Heart right ventricle (tissue), 16 donors: ENCODE measurements around the gene TUBA3E. TPM values are rescaled to one million over a fixed set of nuclear protein-coding genes. Genes with fewer than 3 reads are reported as not detected.

Experiments used
- ATAC-seq, 8 donors: fragments of 200-7000 bp; cut with Tn5 transposase; one replicate each; pipeline ENCODE4 v1.9.1; 2020; ENCODE audit warnings: mild to moderate bottlenecking in 8 of 8, moderate library complexity in 8 of 8, moderate number of reproducible peaks in 1 of 8
- DNase-seq, 2 donors: peaks; one replicate each; pipeline ENCODE4 v3.0.0-alpha.2; 2020
- H3K27ac ChIP-seq, 10 donors: fragments of 200-600 bp; sonication (generic) in 2 of 10; one replicate each; pipeline versions ENCODE4 v1.5.0 to v1.8.0; 2020 to 2022; ENCODE audit warnings: mild to moderate bottlenecking in 3 of 10
- H3K27me3 ChIP-seq, 7 donors: fragments of 200-600 bp; one replicate each; pipeline ENCODE4 v1.8.0; 2021 to 2022; ENCODE audit warnings: mild to moderate bottlenecking in 2 of 7
- H3K36me3 ChIP-seq, 9 donors: fragments of 200-600 bp; sonication (generic) in 1 of 9; one replicate each; pipeline versions ENCODE4 v1.5.0 to v1.8.0; 2020 to 2022; ENCODE audit warnings: mild to moderate bottlenecking in 2 of 9
- H3K4me1 ChIP-seq, 9 donors: fragments of 200-600 bp; sonication (generic) in 1 of 9; one replicate each; pipeline versions ENCODE4 v1.5.0 to v1.8.0; 2020 to 2022; ENCODE audit warnings: mild to moderate bottlenecking in 4 of 9
- H3K4me3 ChIP-seq, 10 donors: fragments of 200-600 bp; sonication (generic) in 2 of 10; one replicate each; pipeline versions ENCODE4 v1.5.0 to v1.8.0; 2020 to 2022; ENCODE audit warnings: mild to moderate bottlenecking in 7 of 10, moderate library complexity in 2 of 10
- H3K9me3 ChIP-seq, 11 donors: fragments of 200-600 bp in 10 of 11; sonication (generic) in 2 of 11; one replicate each; pipeline versions ENCODE4 v1.5.0 to v1.8.0; 2013 to 2022; ENCODE audit warnings: mild to moderate bottlenecking in 2 of 11, control low read depth in 1 of 11, moderate library complexity in 1 of 11
- CTCF ChIP-seq, 9 donors: fragments of 200-600 bp; sonication (generic) in 2 of 9; IDR thresholded peaks; one replicate each; pipeline versions ENCODE4 v1.5.0 to v1.8.0; 2021 to 2022; ENCODE audit warnings: antibody characterized with exemption in 9 of 9, mild to moderate bottlenecking in 5 of 9, moderate library complexity in 1 of 9
- WGBS, 2 donors: extraction: QIAGEN DNeasy Blood & Tissue Kit; methylation state at CpG; one replicate each; pipeline ENCODE4 v1.1.7; 2013; ENCODE audit warnings: inconsistent platforms in 1 of 2; 5-methylcytosine and 5-hydroxymethylcytosine counted together
- intact Hi-C, 10 donors: fragments of 100-400 bp; cut with DNase I; formaldehyde crosslinking; loops; one replicate each; pipeline versions ENCODE4 v1.11.1 to v1.14.2; 2022
- long read RNA-seq, 3 donors: library from polyadenylated mRNA; unstranded; transcript quantifications; one replicate each; pipeline ENCODE4 v2.0.0, GENCODE V29; 2020 to 2021
- polyA plus RNA-seq, 2 donors: library from polyadenylated mRNA; stranded (reverse); fragments of 200-250 nt; gene quantifications; one replicate each; pipeline ENCODE4 v1.2.3, GENCODE V29; 2013
- total RNA-seq, 10 donors: library from RNA; stranded (reverse); fragmentation: NEBNext Ultra II Directional in 3 of 10; extraction: Animal tissue kit (Norgen Biotek cat#: 25700) in 3 of 10; gene quantifications; one replicate each; pipeline versions ENCODE4 v1.2.1 to v1.2.4, GENCODE V29; 2021 to 2023
- donor health status: Arrhythmogenic right ventricular cardiomyopathy.
- donor health status: ischemic (EF 13 %, LVEDD 7.1; RV severe dilation, severe dysfunction).
- donor health status: healthy with polysubstance abuse.
- donor health status: DM: no; HTN: yes; CAD: no.
- donor health status: DM: no; HTN: no; CAD: no.
- donor health status: ischemic (EF 25% LVEDD 6.9; RV normal size, moderate dysfunction).
- donor health status: ischemic (EF 25% LVEDD 5.7; RV mildly dilated, moderate dysfunction).
- donor health status: healthy.
- donor health status: DM: yes; HTN: yes; CAD: no.
- donor health status: Ischemic cardiomyopathy.
- donor health status: ischemic (EF 35%, LVEDD 5.7; RV mildly dilated, moderate dysfunction).
- donor health status: nonischemic (EF 11% LVEDD 7.7; RV severe dilation, severe dysfunction).
- donor health status: DM: yes; HTN: yes; CAD: no.
- donor health status: PGD.
- donor health status: ischemic (EF 29% LVEDD 5.4; RV normal size, mild dysfunction).
- donor health status: nonischemic (EF 23%, LVEDD 6.1; RV moderate dilation, normal function).

TUBA3E gene
- total RNA-seq, result 100 to 1,000 TPM in 1 of 10 donors, 10 to 100 TPM in 3, 1 to 10 TPM in 6; 2.3 to 109 (median 8.7) TPM
- 100 to 1,000 TPM in 1 of 2 donors, 10 to 100 TPM in 1; 48.3 to 286 TPM for polyA plus RNA-seq
- long read RNA-seq, donor 1, partial matches to known transcripts, result 167 of 171 reads
- long read RNA-seq, donor 1, other reads (novel, unspliced or antisense), result 4 of 171 reads
- long read RNA-seq, donor 2, partial matches to known transcripts, result 76 of 78 reads
- long read RNA-seq, donor 2, other reads (novel, unspliced or antisense), result 2 of 78 reads
- long read RNA-seq, donor 3, partial matches to known transcripts, result 113 of 116 reads
- long read RNA-seq, donor 3, other reads (novel, unspliced or antisense), result 3 of 116 reads

GRCh38 chr2:130198343-130198742 is at the start of gene TUBA3E:
Gene TUBA3E (minus strand): TSS chr2:130198439. CDS start chr2:130198360, 79 bp downstream.
- Histone ChIP-seq H3K36me3 (no peaks in the 10 kb centered on the region), H3K4me3 (no peak within 1 kb of the TSS), H3K4me1 (peaks cover 0 to 14% (median 0%) of the 10 kb centered on the region in 9 donors), H3K27ac (no peak within 1 kb of the TSS), H3K9me3 (no peaks in the 10 kb centered on the region), H3K27me3 (no peaks in the 10 kb centered on the region)
- 96 to 97% methylated on average over 26 of the region's 26 CpGs for WGBS, 2 donors
- intact Hi-C loops, result no loop called here
- TF ChIP-seq CTCF (IDR thresholded peaks at IDR 0.05), result no peak
- no peak for ATAC-seq
- no peak for DNase-seq

- no peak for TF ChIP-seq CTCF (IDR thresholded peaks at IDR 0.05)
- H3K36me3 ChIP-seq, result no peaks in the 10 kb centered on the region
- no peak overlapping the region for H3K27ac ChIP-seq
- no peak overlapping the region for H3K4me3 ChIP-seq
- intact Hi-C loops, result no loop called here
- peaks cover 0 to 44% (median 25%) of the 10 kb centered on the region in 7 donors for H3K27me3 ChIP-seq
- no peaks in the 10 kb centered on the region for H3K4me1 ChIP-seq
- 34 to 42% methylated on average over 7 of the region's 7 CpGs for WGBS, 2 donors
- no peak for DNase-seq
- H3K9me3 ChIP-seq, result no peaks in the 10 kb centered on the region
- ATAC-seq, result no peak
These were observed 48.2 kb upstream of the TUBA3E start for GRCh38 chr2:130246430-130246829.

GRCh38 chr2:130245976-130246375 is 47.7 kb upstream of the TUBA3E start:
- Histone ChIP-seq H3K27me3 (peaks cover 0 to 40% (median 24%) of the 10 kb centered on the region in 7 donors), H3K9me3 (no peaks in the 10 kb centered on the region), H3K27ac (no peak overlapping the region), H3K4me1 (no peaks in the 10 kb centered on the region), H3K36me3 (no peaks in the 10 kb centered on the region), H3K4me3 (no peak overlapping the region)
- peak in 1 of 9 donors; percentile 15 for TF ChIP-seq CTCF (IDR thresholded peaks at IDR 0.05)
- no peak for DNase-seq
- 46 to 51% methylated on average over 3 of the region's 3 CpGs for WGBS, 2 donors
- intact Hi-C loops, result no loop called here
- peak in 1 of 8 donors; percentile 73 for ATAC-seq

- Histone ChIP-seq H3K27ac (no peak overlapping the region), H3K36me3 (no peaks in the 10 kb centered on the region), H3K9me3 (no peaks in the 10 kb centered on the region), H3K4me3 (no peak overlapping the region), H3K27me3 (peaks cover 0 to 19% (median 7%) of the 10 kb centered on the region in 7 donors), H3K4me1 (no peaks in the 10 kb centered on the region)
- 93 to 95% methylated on average over 2 of the region's 2 CpGs for WGBS, 2 donors
- TF ChIP-seq CTCF (IDR thresholded peaks at IDR 0.05), result no peak
- DNase-seq (no peak), ATAC-seq (no peak)
- intact Hi-C loops, result no loop called here
These were observed 45.1 kb upstream of the TUBA3E start for GRCh38 chr2:130243359-130243758.
